ENCODE results near the gene MARVELD3.

MARVELD3 gene

DNA sequence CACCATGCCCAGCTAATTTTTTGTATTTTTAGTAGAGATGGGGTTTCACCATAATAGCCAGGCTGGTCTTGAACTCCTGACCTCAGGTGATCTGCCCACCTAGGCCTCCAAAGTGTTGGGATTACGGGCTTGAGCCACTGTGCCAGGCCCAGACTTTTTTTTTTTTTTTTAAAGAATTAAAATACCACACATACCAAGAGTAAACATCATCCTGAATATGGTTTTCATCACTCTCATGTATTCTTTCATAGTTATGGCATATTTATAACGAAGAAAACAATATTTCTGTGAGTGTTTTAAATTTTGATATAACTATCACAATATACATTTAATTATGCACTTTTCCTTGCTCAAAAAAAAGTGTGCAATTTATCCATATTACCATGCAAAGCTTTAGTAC, 48.2 kb downstream of the MARVELD3 start:
- Histone ChIP-seq H3K4me3 (ENCODE audit: low read depth, low read length, poor library complexity, severe bottlenecking) (no peak overlapping the region), H3K36me3 (ENCODE audit: insufficient read depth, low read length) (peaks cover 63% of the 10 kb centered on the region), H3K79me2 (ENCODE audit: insufficient read depth, low read length) (no peaks in the 10 kb centered on the region), H3K9me3 (ENCODE audit: low read length) (no peaks in the 10 kb centered on the region), H3K9ac (ENCODE audit: low read length) (no peak overlapping the region), H3K9me2 (ENCODE audit: low read depth, low read length) (no peaks in the 10 kb centered on the region), H3K4me1 (ENCODE audit: insufficient read depth, low read length, severe bottlenecking) (no peaks in the 10 kb centered on the region), H3F3A (ENCODE audit: insufficient read depth, low read length) (no peaks in the 10 kb centered on the region), H2AFZ (ENCODE audit: low read length) (no peak overlapping the region), H3K27me3 (ENCODE audit: insufficient read depth, low read length) (no peaks in the 10 kb centered on the region), H3K27ac (ENCODE audit: low read depth, low read length, poor library complexity, severe bottlenecking) (no peak overlapping the region), H3K4me2 (ENCODE audit: low read length) (no peak overlapping the region), H4K20me1 (ENCODE audit: insufficient read depth, low read length) (no peaks in the 10 kb centered on the region)
- TF ChIP-seq EZH2 (IDR thresholded peaks at IDR 0.05; ENCODE audit: borderline replicate concordance, low read length), result no peak
- TF ChIP-seq, protein P1, sequence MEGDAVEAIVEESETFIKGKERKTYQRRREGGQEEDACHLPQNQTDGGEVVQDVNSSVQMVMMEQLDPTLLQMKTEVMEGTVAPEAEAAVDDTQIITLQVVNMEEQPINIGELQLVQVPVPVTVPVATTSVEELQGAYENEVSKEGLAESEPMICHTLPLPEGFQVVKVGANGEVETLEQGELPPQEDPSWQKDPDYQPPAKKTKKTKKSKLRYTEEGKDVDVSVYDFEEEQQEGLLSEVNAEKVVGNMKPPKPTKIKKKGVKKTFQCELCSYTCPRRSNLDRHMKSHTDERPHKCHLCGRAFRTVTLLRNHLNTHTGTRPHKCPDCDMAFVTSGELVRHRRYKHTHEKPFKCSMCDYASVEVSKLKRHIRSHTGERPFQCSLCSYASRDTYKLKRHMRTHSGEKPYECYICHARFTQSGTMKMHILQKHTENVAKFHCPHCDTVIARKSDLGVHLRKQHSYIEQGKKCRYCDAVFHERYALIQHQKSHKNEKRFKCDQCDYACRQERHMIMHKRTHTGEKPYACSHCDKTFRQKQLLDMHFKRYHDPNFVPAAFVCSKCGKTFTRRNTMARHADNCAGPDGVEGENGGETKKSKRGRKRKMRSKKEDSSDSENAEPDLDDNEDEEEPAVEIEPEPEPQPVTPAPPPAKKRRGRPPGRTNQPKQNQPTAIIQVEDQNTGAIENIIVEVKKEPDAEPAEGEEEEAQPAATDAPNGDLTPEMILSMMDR (IDR thresholded peaks at IDR 0.05; ENCODE audit: low read length), result no peak

DNA sequence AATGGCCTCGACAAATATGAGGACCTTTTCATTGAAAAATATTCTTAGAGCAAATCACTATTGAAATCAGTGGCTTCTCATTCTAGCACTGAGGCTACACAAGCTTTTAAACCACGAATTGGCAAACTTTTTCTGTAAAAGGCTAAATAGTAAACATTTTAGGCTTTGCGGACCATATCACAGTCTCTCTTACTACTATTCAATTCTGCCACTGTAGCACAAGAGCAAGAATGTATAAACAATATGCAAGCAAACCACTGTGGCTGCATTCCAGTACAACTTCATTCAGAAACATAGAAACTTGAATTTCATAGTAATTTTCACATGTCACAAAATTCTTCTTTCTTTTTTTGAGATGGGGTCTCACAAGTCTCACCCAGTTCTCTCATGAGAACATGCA, 49.4 kb downstream of the MARVELD3 start:
- peaks cover 53% of the 10 kb centered on the region for H3K36me3 ChIP-seq (ENCODE audit: insufficient read depth, low read length)
- H3K79me2 ChIP-seq (ENCODE audit: insufficient read depth, low read length), result no peaks in the 10 kb centered on the region
- no peaks in the 10 kb centered on the region for H3K4me1 ChIP-seq (ENCODE audit: insufficient read depth, low read length, severe bottlenecking)
- H3K9ac ChIP-seq (ENCODE audit: low read length), result no peak overlapping the region
- no peak overlapping the region for H3K27ac ChIP-seq (ENCODE audit: low read depth, low read length, poor library complexity, severe bottlenecking)
- no peaks in the 10 kb centered on the region for H3F3A ChIP-seq (ENCODE audit: insufficient read depth, low read length)
- no peaks in the 10 kb centered on the region for H4K20me1 ChIP-seq (ENCODE audit: insufficient read depth, low read length)
- no peaks in the 10 kb centered on the region for H3K9me2 ChIP-seq (ENCODE audit: low read depth, low read length)
- H3K9me3 ChIP-seq (ENCODE audit: low read length), result no peaks in the 10 kb centered on the region
- no peaks in the 10 kb centered on the region for H3K27me3 ChIP-seq (ENCODE audit: insufficient read depth, low read length)
- no peak overlapping the region for H3K4me3 ChIP-seq (ENCODE audit: low read depth, low read length, poor library complexity, severe bottlenecking)
- no peak overlapping the region for H3K4me2 ChIP-seq (ENCODE audit: low read length)
- no peak for TF ChIP-seq EZH2 (IDR thresholded peaks at IDR 0.05; ENCODE audit: borderline replicate concordance, low read length)
- TF ChIP-seq, protein P1 (IDR thresholded peaks at IDR 0.05; ENCODE audit: low read length), result no peak
- no peak overlapping the region for H2AFZ ChIP-seq (ENCODE audit: low read length)

DNA sequence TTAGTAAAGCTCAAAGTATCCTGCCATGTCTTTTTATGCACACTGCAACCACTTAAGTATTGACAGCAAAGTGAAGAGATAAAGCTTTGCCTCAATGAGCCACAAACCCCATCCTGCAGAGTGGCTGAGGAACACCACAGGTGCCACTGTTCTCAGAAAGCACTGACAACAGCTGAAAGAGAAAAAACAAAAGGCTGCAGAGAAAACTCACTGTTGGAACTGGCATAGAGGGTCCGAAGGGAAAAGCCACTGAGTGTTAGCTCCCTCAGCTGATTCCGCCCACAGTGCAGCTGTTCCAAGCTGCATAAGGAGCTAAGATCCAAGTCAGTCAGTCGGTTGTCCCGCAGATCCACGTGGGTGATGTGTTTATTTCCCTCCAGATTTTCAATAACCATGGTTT, 50.3 kb downstream of the MARVELD3 start:
- Histone ChIP-seq H4K20me1 (ENCODE audit: insufficient read depth, low read length) (no peaks in the 10 kb centered on the region), H3K4me1 (ENCODE audit: insufficient read depth, low read length, severe bottlenecking) (no peaks in the 10 kb centered on the region), H3F3A (ENCODE audit: insufficient read depth, low read length) (no peaks in the 10 kb centered on the region), H3K9me2 (ENCODE audit: low read depth, low read length) (no peaks in the 10 kb centered on the region), H3K9ac (ENCODE audit: low read length) (no peak overlapping the region), H3K27ac (ENCODE audit: low read depth, low read length, poor library complexity, severe bottlenecking) (no peak overlapping the region), H3K27me3 (ENCODE audit: insufficient read depth, low read length) (no peaks in the 10 kb centered on the region), H3K79me2 (ENCODE audit: insufficient read depth, low read length) (no peaks in the 10 kb centered on the region), H3K36me3 (ENCODE audit: insufficient read depth, low read length) (peaks cover 54% of the 10 kb centered on the region), H3K4me3 (ENCODE audit: low read depth, low read length, poor library complexity, severe bottlenecking) (no peak overlapping the region), H3K9me3 (ENCODE audit: low read length) (no peaks in the 10 kb centered on the region), H2AFZ (ENCODE audit: low read length) (no peak overlapping the region), H3K4me2 (ENCODE audit: low read length) (no peak overlapping the region)
- TF ChIP-seq, protein P1 (IDR thresholded peaks at IDR 0.05; ENCODE audit: low read length), result no peak
- no peak for TF ChIP-seq EZH2 (IDR thresholded peaks at IDR 0.05; ENCODE audit: borderline replicate concordance, low read length)
